ENCODE results near the gene RBM20.
"Not testable (repeated sequence)": the region's sequence is repeated elsewhere in the genome, so short reads cannot be mapped to it uniquely, and the experiment has no call there.

Gene RBM20

GRCh38 chr10:110643653-110644597, at the start of gene RBM20:
Gene RBM20, plus strand, starts transcription at chr10:110644336. Its CDS starts 119 bp downstream, at chr10:110644455.
- no peak for DNase-seq (ENCODE audit: low spot score)

GRCh38 chr10:110597476-110597875, 46.7 kb upstream of the RBM20 start:
- DNase-seq (ENCODE audit: low spot score), result no peak

GRCh38 chr10:110600487-110601101, 43.5 kb upstream of the RBM20 start:
- DNase-seq (ENCODE audit: low spot score), result peak; percentile 52

- DNase-seq (ENCODE audit: low spot score), result no peak
Measured at GRCh38 chr10:110601581-110601980, 42.6 kb upstream of the RBM20 start.

- no peak for DNase-seq (ENCODE audit: low spot score)
Measured at GRCh38 chr10:110608087-110608486, 36.0 kb upstream of the RBM20 start.

GRCh38 chr10:110609605-110610004, 34.5 kb upstream of the RBM20 start:
- DNase-seq (ENCODE audit: low spot score), result no peak

GRCh38 chr10:110610308-110610774, 33.8 kb upstream of the RBM20 start:
- DNase-seq (ENCODE audit: low spot score), result peak; percentile 45

- DNase-seq (ENCODE audit: low spot score), result not testable (repeated sequence)
Measured at GRCh38 chr10:110610781-110611180, 33.4 kb upstream of the RBM20 start.

- no peak for DNase-seq (ENCODE audit: low spot score)
Measured at GRCh38 chr10:110612087-110612486, 32.0 kb upstream of the RBM20 start.

GRCh38 chr10:110612629-110613028, 31.5 kb upstream of the RBM20 start:
- DNase-seq (ENCODE audit: low spot score), result no peak

GRCh38 chr10:110613341-110613995, 30.7 kb upstream of the RBM20 start:
- no peak for DNase-seq (ENCODE audit: low spot score)

GRCh38 chr10:110613996-110614495, 30.1 kb upstream of the RBM20 start:
- DNase-seq (ENCODE audit: low spot score), result no peak

- no peak for DNase-seq (ENCODE audit: low spot score)
Measured at GRCh38 chr10:110615057-110615747, 28.9 kb upstream of the RBM20 start.

- no peak for DNase-seq (ENCODE audit: low spot score)
Measured at GRCh38 chr10:110616493-110617033, 27.6 kb upstream of the RBM20 start.

- no peak for DNase-seq (ENCODE audit: low spot score)
Measured at GRCh38 chr10:110617425-110618229, 26.5 kb upstream of the RBM20 start.

- no peak for DNase-seq (ENCODE audit: low spot score)
Measured at GRCh38 chr10:110618230-110618610, 25.9 kb upstream of the RBM20 start.

- DNase-seq (ENCODE audit: low spot score), result no peak
Measured at GRCh38 chr10:110619514-110620397, 24.4 kb upstream of the RBM20 start.

GRCh38 chr10:110620398-110620719, 23.8 kb upstream of the RBM20 start:
- no peak for DNase-seq (ENCODE audit: low spot score)

- DNase-seq (ENCODE audit: low spot score), result not testable (repeated sequence)
Measured at GRCh38 chr10:110623316-110623715, 20.8 kb upstream of the RBM20 start.
